ENCODE measurements around the gene C4BPB. TPM values are rescaled to one million over a fixed set of nuclear protein-coding genes. Genes with fewer than 3 reads are reported as not detected.

The C4BPB gene
- total and polyA plus RNA-seq, 2 donors (not counting 3 experiments of a cell fraction or from before 2014, with no cell fraction given), result not detected

DNA sequence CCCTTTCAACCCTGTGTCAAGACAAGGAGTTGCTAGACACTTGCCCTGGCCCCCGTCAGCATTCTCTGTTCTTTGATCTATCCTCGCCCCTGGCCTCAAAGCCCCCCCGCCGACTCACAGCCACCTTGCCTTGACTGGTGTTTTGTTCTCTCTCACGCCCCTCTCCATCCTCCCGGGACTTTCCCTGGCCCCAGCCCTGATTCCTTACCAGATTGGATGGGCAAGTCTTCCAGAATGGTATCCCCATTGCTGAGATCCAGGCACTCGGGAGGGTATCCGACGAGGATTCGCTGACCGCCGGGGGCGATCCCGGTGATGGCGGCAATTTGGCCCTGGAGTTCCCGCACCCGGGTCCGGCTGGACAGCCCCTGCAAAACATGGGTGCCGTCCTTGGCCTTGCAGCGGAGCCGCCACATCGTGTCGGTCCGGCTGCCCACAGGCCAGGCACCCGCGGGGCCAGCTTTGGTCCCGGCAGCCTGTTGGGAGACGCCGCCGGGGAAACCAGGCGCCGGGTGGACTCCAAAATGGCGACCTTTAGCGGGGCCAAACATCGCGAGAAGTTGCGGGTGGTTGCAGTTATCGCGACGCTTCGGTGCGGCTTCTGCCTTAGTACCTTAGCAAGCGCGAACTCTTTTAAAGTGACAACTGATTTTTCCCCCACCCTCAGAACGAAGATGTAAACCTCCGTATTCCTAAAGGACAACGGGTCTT lies 38.0 kb upstream of the C4BPB start:
- no TSS peak for BruUV-seq (replicated peaks)
- Histone ChIP-seq H4K20me1 (replicated peaks; ENCODE audit: control insufficient read depth, extremely low read depth, insufficient read depth, low read length) (peaks cover 6% of the 10 kb centered on the region), H2AFZ (ENCODE audit: low read depth, low read length) (peak overlapping the region; percentile 92), H3K27ac (ENCODE audit: insufficient read depth, low read depth, low read length) (peak overlapping the region; percentile 57), H3K79me2 (ENCODE audit: control insufficient read depth, insufficient read depth, low read length) (peaks cover 42% of the 10 kb centered on the region), H3K4me1 (ENCODE audit: control insufficient read depth, extremely low read depth, insufficient read depth, low read length) (peaks cover 15% of the 10 kb centered on the region), H3K27me3 (ENCODE audit: control insufficient read depth in 2 of 2, insufficient read depth in 2 of 2, low read length in 2 of 2) (peaks cover 0 to 2% of the 10 kb centered on the region in 2 experiments), H3K9me3 (replicated peaks; ENCODE audit: control insufficient read depth, insufficient read depth, low read length) (no peaks in the 10 kb centered on the region), H3K9ac (replicated peaks; ENCODE audit: extremely low read depth, insufficient read depth, low read length) (peak overlapping the region; percentile 83), H3K4me2 (ENCODE audit: insufficient read depth, low read length) (peak overlapping the region; percentile 91), H3K4me3 (replicated peaks in 1 of 3; ENCODE audit: insufficient read depth in 1 of 3, low read depth in 1 of 3, low read length in 3 of 3) (peak overlapping the region; percentile 40 to 95 (median 74)), H3K9me1 (replicated peaks; ENCODE audit: control insufficient read depth, extremely low read depth, insufficient read depth, low read length) (no peaks in the 10 kb centered on the region), H3K36me3 (ENCODE audit: control insufficient read depth in 2 of 2, extremely low read depth in 1 of 2, insufficient read depth in 2 of 2, low read length in 2 of 2) (peaks cover 6 to 10% of the 10 kb centered on the region in 2 experiments)
- POLR2A ChIA-PET, result no interaction called here
- intact Hi-C loops (cut with micrococcal nuclease), result loop anchor here (1.0 to 5.0 kb wide), 6 partner anchors 27 to 449 kb away; partner anchors contain the start of gene CD55
- DNase-seq (ENCODE audit: low read depth, low spot score), result peak; percentile 91
- dilution Hi-C loops (cut with MboI; ENCODE audit: extremely low pct_ligation_motif_present, low sequenced_read_pairs), result no loop called here
- peak; percentile 88 for FAIRE-seq
- TF ChIP-seq MYC (IDR thresholded peaks at IDR 0.05; ENCODE audit: low read depth, low read length) (no peak), FOS (IDR thresholded peaks at IDR 0.05; ENCODE audit: borderline replicate concordance, insufficient read depth, low read length) (no peak), JUN (IDR thresholded peaks at IDR 0.05; ENCODE audit: borderline replicate concordance, insufficient read depth, insufficient read length, low read depth) (no peak), GATA2 (IDR thresholded peaks at IDR 0.05; ENCODE audit: insufficient read depth, insufficient read length, low read depth, low read length) (no peak), POLR2AphosphoS5 (IDR thresholded peaks at IDR 0.05; ENCODE audit: insufficient read depth, low read depth, low read length) (peak; percentile 76), POLR2A (IDR thresholded peaks at IDR 0.05; ENCODE audit: low read depth, low read length) (peak; percentile 20)
- TF ChIP-seq, protein P1, sequence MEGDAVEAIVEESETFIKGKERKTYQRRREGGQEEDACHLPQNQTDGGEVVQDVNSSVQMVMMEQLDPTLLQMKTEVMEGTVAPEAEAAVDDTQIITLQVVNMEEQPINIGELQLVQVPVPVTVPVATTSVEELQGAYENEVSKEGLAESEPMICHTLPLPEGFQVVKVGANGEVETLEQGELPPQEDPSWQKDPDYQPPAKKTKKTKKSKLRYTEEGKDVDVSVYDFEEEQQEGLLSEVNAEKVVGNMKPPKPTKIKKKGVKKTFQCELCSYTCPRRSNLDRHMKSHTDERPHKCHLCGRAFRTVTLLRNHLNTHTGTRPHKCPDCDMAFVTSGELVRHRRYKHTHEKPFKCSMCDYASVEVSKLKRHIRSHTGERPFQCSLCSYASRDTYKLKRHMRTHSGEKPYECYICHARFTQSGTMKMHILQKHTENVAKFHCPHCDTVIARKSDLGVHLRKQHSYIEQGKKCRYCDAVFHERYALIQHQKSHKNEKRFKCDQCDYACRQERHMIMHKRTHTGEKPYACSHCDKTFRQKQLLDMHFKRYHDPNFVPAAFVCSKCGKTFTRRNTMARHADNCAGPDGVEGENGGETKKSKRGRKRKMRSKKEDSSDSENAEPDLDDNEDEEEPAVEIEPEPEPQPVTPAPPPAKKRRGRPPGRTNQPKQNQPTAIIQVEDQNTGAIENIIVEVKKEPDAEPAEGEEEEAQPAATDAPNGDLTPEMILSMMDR (IDR thresholded peaks at IDR 0.05; ENCODE audit: extremely low read depth in 1 of 2, insufficient read depth in 1 of 2, low read depth in 1 of 2, low read length in 2 of 2), result no peak
- TF ChIP-seq, protein P2, sequence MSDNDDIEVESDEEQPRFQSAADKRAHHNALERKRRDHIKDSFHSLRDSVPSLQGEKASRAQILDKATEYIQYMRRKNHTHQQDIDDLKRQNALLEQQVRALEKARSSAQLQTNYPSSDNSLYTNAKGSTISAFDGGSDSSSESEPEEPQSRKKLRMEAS (IDR thresholded peaks at IDR 0.05; ENCODE audit: insufficient read depth, insufficient read length), result no peak
- CTCF ChIA-PET, result interaction anchor here (0.7 to 2.2 kb wide), 8 partner anchors 10 to 449 kb away, joined by 3 to 11 read pairs (median 4); no protein-coding TSS in a partner anchor
